A549 treated with CORT108297 at 1 μM for 4 hours (cell line): ENCODE data around the gene STEAP2. TPM values are rescaled to one million over a fixed set of nuclear protein-coding genes. Genes with fewer than 3 reads are reported as not detected.

Experiments
- total RNA-seq: library from RNA; stranded (reverse); fragments of 200-300 nt; extraction: Qiagen RNA extraction; gene quantifications from 5 replicates; pipeline ENCODE4 v1.2.3, GENCODE V29; 2022

STEAP2 gene
- 3.4 to 4.7 TPM (median 4.4 TPM) in 5 replicates for total RNA-seq

DNA sequence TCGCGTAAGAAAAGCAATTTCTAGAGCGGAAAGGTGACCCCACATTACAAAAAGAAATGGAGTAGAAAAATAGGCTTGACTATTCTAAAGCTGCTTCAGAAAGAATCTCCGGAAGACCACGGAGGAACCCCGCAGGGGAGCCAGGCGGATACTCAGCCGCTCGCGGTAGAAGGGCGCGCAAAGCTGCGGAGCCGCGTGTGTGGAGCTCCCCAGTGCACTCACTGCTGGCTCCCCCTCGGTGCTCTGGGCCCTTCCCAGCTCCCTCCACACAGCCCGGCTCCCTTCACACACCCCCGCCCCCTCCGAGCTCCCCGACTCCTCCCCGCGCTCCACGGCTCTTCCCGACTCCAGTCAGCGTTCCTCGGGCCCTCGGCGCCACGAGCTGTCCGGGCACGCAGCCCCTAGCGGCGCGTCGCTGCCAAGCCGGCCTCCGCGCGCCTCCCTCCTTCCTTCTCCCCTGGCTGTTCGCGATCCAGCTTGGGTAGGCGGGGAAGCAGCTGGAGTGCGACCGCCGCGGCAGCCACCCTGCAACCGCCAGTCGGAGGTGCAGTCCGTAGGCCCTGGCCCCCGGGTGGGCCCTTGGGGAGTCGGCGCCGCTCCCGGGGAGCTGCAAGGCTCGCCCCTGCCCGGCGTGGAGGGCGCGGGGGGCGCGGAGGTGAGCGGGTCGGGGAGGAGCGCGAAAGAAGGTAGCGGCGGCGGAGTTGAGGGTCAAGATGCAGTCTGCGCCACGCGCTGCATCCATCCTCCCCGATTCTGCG is at the start of gene STEAP2:
STEAP2 (plus strand) TSS at position 350 of the 758 bp plus-strand sequence. CDS start 13,343 bp downstream, outside the sequence.

DNA sequence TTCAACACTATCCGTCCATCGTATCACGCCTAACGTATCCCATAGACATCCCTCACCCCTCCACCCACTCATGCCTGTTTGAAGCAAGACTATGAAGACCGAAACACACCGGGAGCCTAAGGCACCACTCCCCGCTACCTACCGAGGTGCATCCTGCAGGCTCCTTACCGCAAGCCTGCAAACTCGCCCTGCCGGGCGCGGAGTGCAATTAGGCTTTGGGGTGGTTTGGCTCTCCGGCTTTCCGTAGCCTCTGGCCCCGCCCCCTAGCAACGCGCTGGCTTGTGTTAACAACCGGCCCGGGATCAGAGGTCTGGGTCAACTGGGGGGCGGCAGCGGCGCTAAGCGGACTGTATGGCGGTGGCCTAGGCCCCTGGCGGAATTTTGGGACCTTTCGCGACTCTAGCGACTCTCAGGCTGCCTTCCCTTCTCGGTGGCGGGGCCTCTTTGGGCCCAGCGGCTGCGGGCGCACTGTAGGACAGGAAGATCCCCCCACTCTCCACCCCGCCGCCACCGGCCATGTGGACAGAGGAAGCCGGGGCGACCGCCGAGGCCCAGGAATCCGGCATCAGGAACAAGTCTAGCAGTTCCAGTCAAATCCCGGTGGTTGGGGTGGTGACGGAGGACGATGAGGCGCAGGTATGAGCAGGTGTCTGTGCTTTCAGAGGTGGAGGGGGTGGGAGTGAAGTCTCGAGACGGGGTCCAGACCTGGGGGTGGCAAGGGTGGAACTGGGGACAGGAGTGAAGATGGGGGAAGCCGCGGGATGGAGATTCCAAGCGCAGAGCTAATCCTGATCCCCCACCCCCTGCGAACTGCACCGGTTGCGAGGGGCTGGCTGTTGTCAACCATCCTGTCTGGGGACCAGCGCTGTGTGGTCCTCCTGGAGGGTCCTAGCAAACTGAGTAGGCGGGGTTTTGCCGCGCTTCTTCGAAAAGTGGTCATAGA is 33.6 kb downstream of the STEAP2 start, which contains the start of gene CFAP69:
CFAP69 (plus strand) TSS at position 266 of the 943 bp plus-strand sequence; CDS start at position 517, 251 bp downstream.

Other genes with a start within 250 kb of the STEAP2 start
- 13.9 to 16.0 TPM (median 14.2 TPM) in 5 replicates for gene STEAP1, start 57.3 kb upstream of the STEAP2 start, total RNA-seq
- 1.4 to 3.8 TPM (median 2.5 TPM) in 5 replicates for gene CFAP69, start 33.4 kb downstream of the STEAP2 start, total RNA-seq
- gene FAM237B, start 109.6 kb downstream of the STEAP2 start, total RNA-seq: not detected in 5 replicates
- gene GTPBP10, start 135.0 kb downstream of the STEAP2 start, total RNA-seq: 20.7 to 28.6 TPM (median 22.6 TPM) in 5 replicates
- 21.3 to 29.7 TPM (median 28.4 TPM) in 5 replicates for gene CLDN12, start 191.7 kb downstream of the STEAP2 start, total RNA-seq